HG03103 (cell line): Measurements from ENCODE around the gene NRN1L.
"Not testable (repeated sequence)": the region's sequence is repeated elsewhere in the genome, so short reads cannot be mapped to it uniquely, and the experiment has no call there.

Source experiments
- ATAC-seq: cut with Tn5 transposase; IDR thresholded peaks from one replicate; pipeline ENCODE4 v1.9.1; 2021; ENCODE audit warnings: low read depth; ENCODE audit not compliant: unreplicated experiment

Gene NRN1L

DNA sequence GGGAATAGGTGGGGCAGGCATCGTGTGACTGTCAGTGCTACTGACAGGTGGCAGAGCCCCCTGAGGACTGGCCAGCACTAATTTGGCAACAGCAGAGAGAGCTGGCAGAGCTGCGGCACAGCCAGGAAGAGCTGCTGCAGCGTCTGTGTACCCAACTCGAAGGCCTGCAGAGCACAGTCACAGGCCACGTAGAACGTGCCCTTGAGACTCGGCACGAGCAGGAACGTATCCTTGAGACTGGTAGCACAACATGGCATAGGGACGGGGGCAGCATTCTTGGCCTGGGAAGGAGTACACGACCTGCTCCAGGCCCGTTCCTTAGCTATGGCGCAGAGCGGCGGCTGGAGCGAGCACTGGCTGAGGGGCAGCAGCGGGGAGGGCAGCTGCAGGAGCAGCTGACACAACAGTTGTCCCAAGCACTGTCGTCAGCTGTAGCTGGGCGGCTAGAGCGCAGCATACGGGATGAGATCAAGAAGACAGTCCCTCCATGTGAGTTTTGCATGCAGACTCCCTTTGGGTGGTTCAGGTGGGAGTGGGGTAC is 3.0 kb upstream of the NRN1L start:
- ATAC-seq, result no peak

DNA sequence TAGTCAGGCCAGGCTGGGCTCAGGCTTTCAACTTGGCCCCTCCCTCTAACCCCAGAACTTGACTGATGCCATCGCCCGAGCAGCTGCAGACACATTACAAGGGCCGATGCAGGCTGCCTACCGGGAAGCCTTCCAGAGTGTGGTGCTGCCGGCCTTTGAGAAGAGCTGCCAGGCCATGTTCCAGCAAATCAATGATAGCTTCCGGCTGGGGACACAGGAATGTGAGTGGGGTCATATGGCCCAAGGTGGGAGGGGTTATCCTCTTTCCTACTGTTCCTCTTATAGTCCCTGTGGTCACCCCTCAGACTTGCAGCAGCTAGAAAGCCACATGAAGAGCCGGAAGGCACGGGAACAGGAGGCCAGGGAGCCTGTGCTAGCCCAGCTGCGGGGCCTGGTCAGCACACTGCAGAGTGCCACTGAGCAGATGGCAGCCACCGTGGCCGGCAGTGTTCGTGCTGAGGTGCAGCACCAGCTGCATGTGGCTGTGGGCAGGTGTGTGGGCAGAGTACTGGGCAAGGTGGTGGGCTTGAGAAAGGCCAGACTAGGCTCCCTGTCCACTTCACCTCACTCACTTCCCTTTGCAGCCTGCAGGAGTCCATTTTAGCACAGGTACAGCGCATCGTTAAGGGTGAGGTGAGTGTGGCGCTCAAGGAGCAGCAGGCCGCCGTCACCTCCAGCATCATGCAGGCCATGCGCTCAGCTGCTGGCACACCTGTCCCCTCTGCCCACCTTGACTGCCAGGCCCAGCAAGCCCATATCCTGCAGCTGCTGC is 2.1 kb upstream of the NRN1L start:
- no peak for ATAC-seq

DNA sequence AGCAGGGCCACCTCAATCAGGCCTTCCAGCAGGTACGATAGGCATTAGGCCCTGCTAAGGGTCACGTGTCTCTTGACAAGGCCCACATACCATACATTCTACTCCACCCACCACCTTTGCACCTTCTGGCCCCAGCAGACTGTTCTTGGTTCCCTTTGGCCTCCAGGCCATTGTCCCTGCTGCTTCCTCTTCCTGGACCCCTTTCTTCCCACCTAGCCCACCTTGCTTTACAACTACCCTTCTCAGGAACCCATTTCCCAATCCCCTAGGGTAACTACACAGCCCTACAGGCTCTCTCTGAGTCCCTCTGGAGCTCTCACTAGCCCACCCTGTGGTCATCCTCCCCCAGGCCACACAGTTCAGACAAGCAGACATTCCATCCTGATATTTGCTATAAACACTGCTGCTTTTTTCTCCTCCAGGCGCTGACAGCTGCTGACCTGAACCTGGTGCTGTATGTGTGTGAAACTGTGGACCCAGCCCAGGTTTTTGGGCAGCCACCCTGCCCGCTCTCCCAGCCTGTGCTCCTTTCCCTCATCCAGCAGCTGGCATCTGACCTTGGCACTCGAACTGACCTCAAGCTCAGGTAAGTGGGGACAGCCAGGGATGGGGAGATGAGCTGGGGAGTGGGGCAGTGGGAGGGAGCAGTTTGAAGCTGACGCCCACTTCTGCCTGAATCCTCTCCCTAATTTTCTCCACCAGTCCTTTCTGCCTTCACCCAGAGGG is 1.4 kb upstream of the NRN1L start:
- ATAC-seq, result no peak

DNA sequence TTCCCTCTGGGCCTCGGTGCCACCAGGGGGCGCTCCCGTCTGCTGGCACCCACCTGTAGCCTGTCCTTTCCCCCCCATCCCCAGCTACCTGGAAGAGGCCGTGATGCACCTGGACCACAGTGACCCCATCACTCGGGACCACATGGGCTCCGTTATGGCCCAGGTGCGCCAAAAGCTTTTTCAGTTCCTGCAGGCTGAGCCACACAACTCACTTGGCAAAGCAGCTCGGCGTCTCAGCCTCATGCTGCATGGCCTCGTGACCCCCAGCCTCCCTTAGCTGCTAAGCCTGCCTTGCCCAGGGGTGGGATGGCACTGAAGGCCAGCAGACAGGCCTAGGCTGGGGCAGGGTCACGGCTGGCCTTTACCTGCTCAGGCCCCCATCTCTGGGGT is 818 bp upstream of the NRN1L start:
- ATAC-seq, result no peak

DNA sequence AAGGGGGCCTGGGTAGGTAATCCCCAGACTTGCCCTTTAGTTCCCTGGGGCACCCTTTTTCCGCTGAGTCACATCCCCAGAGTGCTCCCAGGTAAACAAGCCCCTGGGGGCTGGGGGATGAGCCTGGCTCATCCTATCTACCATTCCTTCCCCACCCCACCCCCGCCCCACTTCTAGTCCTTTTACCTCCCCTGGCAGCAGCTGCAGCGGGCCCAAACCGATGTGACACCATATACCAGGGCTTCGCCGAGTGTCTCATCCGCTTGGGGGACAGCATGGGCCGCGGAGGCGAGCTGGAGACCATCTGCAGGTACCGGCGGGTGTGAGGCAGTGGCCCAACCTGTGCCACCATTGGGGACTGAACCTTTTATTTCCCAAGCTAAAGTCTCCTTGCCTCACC is 860 bp downstream of the NRN1L start:
- ATAC-seq, result no peak

DNA sequence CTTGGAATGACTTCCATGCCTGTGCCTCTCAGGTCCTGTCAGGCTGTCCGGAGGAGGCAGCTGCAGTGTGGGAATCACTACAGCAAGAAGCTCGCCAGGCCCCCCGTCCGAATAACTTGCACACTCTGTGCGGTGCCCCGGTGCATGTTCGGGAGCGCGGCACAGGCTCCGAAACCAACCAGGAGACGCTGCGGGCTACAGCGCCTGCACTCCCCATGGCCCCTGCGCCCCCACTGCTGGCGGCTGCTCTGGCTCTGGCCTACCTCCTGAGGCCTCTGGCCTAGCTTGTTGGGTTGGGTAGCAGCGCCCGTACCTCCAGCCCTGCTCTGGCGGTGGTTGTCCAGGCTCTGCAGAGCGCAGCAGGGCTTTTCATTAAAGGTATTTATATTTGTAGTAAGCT is 1.3 kb downstream of the NRN1L start:
- ATAC-seq, result no peak

DNA sequence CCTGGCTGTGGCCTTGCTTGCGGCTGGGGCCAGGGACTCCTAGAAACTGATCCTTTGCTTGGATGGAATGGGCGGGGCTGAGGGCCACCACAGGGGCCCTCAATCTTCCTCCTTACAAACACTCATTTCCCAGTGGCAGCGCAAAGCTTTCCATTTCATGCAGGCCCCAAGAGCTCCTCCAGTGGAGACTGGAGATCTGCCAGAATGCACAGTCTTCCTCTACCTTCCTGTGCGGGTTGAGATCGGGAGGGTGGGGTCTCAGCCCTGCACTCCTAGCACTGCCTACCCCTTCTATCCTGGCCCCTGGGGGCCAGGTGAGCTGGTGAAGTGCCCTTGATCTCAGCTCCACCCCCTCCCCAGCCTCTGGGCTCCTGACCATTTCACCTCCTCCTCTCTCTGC is 1.7 kb downstream of the NRN1L start:
- no peak for ATAC-seq

DNA sequence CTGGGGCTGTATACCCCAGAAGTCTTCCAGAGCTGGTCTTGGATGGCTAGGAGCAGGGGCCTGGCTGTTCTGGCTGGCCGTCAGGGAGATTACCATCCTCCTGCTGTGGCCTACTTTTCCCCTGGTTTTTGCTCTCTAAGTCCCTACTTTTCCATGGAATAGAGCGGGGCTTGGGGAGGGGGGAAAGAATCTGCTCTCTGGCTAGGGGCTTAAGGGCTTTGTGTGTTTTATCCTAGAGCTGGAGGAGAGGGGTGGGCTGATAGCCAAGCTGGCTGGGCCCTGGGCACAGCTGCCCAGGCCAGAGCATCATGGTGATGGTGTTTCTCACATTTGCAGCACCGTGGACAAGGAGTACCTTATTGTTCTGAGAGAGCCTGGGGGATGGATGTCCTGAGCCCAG is 3.6 kb downstream of the NRN1L start:
- no peak for ATAC-seq

DNA sequence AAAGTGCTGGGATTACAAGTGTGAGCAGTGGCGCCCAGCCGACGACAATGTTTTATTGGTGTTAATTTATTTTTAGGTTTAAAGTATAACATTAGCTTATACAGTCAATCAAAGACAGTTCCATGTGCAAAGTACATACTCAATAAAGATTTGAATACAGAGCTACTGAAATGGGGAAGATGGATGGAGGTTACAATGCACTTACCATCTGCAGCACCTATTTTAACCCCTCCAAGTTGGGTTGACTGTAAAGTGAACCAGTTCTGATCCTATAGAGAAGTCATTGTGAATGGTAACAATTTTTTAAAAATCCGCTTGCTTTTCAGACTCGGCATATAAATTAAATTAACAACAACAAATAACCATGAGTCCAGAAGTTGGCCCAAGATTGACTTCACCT is 7.7 kb downstream of the NRN1L start:
- ATAC-seq, result no peak

DNA sequence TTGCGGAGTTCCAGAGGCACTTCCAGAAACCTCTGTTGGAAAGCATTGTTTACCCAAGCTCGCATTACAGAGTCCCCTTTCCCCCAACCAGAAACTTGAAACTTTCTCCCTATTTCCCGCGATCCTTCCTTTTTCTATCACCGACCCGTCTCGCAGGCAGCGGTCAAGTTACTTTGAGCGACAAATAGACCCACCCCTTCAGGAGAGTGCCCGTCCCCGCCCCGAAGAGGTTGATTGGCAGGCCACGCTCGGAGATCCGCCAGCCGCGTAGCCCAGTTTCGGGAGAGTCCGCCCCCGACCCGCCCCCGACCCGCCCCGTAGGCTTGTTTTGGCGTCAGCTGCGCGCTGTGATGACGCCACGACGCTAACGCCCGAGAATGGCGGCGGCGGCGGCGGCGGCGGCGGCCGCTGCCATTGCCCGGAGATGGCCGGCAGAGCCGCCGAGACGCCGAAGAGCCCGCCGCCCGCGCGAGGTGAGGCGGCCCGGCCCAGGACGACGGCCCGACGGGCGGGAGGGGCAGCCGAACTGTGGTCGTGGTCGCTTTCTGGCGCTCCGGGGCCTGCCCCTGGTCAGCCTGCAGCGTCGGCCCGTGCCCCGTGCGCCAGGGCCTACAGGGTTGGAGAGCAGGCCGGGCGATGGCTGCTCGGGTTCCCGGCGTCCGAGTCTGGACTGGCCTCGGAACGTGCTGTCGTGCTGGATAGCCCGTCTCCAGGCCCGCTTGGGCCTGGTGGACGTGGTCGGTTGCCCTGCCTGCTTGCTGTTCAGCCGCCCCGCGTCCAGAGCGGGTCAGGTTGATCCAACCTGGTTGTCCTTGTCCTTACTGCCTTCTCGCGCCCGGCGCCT is 8.4 kb downstream of the NRN1L start, which contains the start of gene PSKH1:
TSS of gene PSKH1 (plus strand) at position 356 of the 844 bp plus-strand sequence. CDS start 15,496 bp downstream, outside the sequence.
- peak; percentile 80 for ATAC-seq

DNA sequence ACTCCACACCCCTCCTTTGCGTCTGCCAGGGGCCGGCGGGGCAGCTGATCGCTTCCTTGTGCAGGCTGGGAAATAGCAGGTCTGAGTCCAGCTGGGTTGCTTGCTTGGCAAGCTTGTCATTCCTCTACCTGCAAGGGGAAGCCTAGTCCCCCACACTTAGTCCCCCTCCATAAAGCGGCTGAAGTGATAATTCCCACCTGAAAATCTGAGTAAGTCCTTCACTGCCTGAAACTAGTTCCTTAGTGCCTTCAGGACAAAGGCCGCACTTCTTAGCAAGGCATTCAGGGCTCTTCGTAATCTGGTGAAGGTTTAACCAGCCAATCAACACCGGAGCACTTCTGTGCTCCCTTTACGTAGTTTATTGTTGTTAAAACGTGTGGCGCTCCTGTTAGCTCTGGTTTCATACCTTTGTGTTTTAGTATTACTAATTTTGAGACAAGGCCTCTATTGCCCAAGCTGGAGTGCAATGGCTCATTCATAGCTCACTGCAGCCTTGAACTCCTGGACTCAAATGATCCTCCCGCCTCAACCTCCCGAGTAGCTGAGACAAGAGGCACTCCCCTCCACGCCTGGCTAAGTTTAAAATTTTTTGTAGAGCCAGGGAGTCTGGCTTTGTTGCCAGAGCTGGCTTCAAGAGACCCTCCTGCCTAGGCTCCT is 9.2 kb downstream of the NRN1L start:
- ATAC-seq, result no peak

DNA sequence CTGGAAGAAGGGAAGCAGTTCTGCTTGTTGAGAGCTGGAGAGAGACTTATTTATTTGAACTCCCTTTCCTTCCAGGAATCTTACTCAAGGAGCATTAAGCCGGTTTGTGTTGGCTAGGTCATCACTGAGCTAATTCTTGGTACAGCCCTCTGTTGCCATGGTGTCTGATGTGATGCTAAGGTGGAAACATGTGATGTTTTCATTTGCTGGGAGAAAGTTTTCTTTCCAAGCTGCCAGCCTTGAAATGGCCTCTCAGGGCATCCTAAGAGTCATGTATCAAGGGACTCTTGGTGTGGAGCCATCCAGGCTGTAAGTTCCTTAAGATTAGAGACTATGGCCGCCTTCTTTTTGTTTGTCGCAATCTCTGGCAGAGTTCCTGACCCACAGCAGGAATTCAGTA is 12.5 kb downstream of the NRN1L start:
- no peak for ATAC-seq

DNA sequence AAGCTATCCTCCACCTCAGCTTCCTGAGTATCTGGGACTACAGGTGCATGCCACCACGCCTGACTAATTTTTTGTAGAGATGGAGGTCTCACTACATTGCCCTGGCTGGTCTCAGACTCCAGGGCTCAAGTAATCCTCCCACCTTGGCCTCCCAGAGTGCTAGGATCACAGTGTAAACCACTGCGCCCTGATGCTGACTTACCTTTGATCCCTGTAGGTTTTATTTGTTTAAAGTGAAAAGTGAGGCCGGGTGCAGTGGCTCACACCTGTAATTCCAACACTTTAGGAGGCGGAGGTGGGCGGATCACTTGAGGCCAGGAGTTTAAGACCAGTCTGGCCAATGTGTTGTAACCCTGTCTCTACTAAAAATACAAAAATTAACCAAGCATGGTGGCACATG is 17.0 kb downstream of the NRN1L start:
- no peak for ATAC-seq

DNA sequence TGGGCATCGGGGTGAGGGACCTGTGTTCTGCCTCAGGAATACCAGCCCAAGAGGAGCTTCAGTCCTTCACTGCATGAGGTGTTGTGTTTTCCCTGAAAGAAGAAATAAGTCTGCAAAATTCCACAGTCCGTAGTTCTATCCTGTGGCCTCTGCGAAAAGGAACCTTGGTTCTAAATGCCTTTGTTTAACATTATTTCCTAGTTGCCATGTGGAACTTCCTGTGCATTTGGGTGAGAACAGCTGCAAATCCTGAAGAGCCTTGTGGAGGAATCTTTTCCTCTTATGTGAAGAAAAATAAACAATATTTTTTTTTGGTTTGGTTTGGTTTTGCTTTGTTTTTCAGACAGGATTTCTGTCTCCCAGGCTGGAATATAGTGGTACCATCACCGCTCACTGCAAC is 18.1 kb downstream of the NRN1L start:
- ATAC-seq, result no peak

DNA sequence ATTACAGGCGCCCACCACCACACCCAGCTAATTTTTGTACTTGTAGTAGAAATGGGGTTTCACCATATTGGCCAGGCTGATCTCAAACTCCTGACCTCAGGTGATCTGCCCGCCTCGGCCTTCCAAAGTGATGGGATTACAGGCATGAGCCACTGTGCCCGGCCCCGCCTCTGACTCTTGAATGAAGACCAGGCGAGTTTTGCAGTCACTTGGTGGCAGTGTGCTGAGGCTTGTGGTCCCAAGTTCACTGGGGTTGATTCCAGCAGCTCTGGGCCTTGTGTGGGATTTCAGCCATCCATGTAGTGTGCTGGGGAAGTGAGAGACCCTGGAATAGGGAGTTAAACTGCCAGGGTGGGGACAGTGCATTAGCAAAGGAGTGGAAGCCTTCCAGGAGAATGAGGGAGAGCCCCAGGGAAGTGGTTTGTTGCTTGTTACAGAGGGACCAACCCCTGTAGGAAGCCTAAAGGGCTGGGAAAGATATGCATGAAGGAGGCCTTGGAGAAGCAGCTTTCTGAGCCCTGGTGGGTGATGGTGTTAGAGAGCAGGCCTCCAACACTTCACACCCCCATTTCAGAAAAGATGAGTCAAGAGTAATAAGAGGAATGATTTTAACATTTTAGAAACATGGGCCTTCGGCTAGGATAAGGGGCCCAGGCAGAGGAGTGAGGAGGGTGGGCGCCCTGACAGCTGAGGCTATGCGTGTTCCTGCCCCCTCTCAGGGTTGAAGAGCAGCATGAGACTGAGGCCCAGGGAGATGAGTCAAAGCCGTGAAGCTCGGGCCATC is 22.9 kb downstream of the NRN1L start:
- ATAC-seq, result no peak

DNA sequence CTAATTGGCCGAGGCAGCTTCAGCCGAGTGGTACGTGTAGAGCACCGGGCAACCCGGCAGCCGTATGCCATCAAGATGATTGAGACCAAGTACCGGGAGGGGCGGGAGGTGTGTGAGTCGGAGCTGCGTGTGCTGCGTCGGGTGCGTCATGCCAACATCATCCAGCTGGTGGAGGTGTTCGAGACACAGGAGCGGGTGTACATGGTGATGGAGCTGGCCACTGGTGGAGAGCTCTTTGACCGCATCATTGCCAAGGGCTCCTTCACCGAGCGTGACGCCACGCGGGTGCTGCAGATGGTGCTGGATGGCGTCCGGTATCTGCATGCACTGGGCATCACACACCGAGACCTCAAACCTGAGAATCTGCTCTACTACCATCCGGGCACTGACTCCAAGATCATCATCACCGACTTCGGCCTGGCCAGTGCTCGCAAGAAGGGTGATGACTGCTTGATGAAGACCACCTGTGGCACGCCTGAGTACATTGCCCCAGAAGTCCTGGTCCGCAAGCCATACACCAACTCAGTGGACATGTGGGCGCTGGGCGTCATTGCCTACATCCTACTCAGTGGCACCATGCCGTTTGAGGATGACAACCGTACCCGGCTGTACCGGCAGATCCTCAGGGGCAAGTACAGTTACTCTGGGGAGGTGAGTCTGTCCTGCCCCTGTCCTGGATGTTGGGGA is 24.5 kb downstream of the NRN1L start:
- ATAC-seq, result no peak

DNA sequence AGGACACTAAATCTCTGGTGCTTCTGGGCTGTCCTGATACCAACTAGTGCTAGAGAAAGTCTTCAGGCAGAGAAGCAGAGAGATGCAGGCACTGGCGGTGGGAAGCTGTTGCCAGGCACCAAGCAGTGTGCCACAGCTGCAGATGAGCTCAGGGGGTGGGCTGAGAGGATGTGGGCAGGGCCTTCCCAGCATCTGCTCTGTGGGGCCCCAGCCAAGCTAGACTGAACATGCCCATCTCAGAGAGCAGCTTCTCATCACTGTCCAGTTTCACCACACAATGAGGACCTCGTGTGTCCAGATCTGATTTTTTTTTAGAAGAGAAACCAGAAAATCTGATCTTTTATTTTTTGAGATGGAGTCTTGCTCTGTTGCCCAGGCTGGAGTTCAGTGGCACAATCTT is 25.5 kb downstream of the NRN1L start:
- ATAC-seq, result no peak

DNA sequence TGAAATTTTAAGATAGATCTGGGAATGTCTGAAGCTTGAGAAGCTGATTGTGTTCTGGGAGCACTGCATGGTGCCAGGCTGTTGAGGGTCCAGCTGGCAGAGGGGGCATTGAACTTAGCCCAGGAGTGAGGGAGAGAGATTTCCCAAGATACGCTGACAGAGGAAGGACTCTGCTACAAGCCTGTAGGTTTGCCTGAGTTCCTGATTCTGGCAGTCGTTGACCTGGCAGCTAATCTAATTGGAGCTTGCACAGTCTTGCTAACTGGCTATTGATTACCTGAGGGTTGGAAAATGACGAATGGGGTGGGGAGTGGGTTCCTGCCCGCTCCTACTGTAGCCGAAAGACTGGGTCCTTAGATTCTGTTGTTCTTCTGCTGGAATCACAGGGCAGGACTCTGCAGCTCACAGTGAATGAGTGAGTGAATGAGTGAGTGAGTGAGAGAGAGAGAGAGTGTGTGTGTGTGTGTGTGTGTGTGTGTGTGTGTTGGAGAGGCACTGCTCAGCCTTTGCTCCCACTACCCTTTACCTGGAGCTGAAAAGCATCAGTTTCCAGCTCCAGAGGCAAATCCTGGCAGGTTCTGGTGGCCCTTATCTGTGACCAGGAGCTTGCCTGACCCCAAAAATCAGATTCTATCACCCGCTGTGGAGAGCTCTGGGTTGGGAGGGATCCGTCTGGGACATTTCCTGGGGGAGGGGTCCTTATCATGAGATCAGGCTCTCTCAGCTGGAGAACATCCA is 30.2 kb downstream of the NRN1L start:
- ATAC-seq, result no peak

DNA sequence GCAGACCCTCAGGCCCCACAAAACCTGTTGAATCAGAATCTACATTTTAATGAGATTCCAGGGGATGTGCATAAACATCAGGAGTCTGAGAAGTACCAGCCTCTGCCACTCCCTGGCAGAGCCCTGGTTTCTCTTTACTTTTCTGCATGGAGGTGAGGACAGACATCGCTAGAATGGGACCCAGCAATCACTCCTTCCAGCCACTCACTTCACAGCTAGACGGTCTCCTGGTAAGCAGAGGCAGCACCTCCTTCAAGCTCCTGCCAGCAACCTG is 30.7 kb downstream of the NRN1L start:
- ATAC-seq, result not testable (repeated sequence)
